Adrenal gland (tissue), 5 donors: ENCODE measurements around the gene SCO1.

ENCODE experiments used
- CTCF ChIP-seq, 6 experiments: fragments of 450-650 bp in 4 of 6; fragments of 200-600 bp in 2 of 6; sonication (generic) in 1 of 6; IDR thresholded peaks; 1 replicate in 5 of 6; 2 replicates in 1 of 6; pipeline versions ENCODE4 v1.5.1 to v1.8.0; 2016 to 2021; ENCODE audit warnings: antibody characterized with exemption in 6 of 6, mild to moderate bottlenecking in 2 of 6, moderate library complexity in 1 of 6
- POLR2A ChIP-seq, 2 donors: fragments of 450-650 bp; IDR thresholded peaks; one replicate each; pipeline ENCODE4 v1.6.1; 2017; ENCODE audit warnings: antibody characterized with exemption in 2 of 2, mild to moderate bottlenecking in 2 of 2, moderate library complexity in 1 of 2
- donor health status: DM: no; HTN: no; CAD: no.

DNA sequence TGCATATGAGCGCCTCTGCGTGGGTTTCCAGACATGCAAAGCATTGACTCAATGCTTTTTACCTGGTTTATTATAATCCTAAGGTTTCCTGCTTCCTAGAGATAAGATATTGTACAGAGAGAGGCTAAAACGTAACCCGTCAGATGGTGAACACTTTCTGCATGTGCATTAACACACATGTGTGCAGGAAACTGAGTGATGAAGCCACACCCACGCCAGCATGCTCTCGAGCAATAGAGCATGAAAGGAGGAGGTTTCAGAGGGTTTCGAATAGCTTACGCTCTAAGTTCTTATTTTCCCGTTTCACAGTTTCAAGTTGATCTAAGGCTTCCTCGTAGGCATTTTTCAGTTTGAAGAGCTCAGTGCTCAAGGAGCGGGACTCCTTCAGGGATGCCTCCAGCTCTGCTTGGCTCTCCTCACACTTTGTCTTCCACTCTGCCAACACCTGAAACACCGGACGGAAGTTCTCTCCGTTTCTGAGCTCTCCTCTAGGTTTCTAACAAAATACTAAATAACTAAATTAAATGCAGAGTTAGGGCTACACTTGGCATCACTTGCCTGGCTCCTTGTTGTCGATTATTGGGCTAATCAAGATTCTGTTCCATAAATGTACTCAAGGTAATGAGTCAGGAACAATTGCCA is 63.5 kb downstream of the SCO1 start:
- TF ChIP-seq POLR2A (IDR thresholded peaks at IDR 0.05) (no peak), CTCF (IDR thresholded peaks at IDR 0.05) (no peak)
